Endothelial cell of umbilical vein (primary cell): ENCODE measurements around the gene TNPO3. TPM values are rescaled to one million over a fixed set of nuclear protein-coding genes. Genes with fewer than 3 reads are reported as not detected.

ENCODE experiments used
- BruUV-seq: library from RNA; stranded (reverse); fragments of 400-500 nt; replicated peaks from 2 replicates; lab custom pipeline; 2021; lab: Mats Ljungman, UMichigan
- CTCF ChIA-PET: fragments of 300-600, 350-600 bp; sonication (Branson Sonifier 250); formaldehyde crosslinking; loops from one replicate; lab custom pipeline; 2021; ENCODE audit warnings: antibody characterized with exemption, inconsistent platforms; lab: Charles Lee
- POLR2A ChIA-PET: fragments of 300-600, 350-600 bp; sonication (Branson Sonifier 250); formaldehyde crosslinking; loops from one replicate; lab custom pipeline; 2021; ENCODE audit warnings: antibody characterized with exemption, inconsistent platforms; lab: Charles Lee
- DNase-seq: peaks from one replicate; pipeline ENCODE4 v3.0.0-alpha.2; 2011; ENCODE audit warnings: low read depth, low spot score
- FAIRE-seq: peaks from 2 replicates; lab custom pipeline; 2011; peaks lifted over from hg19 to GRCh38; lab: Jason Lieb, UNC
- H2AFZ ChIP-seq: 2 replicates; pipeline ENCODE4 v1.6.0; 2012; ENCODE audit warnings: low read depth, low read length, control low read depth, inconsistent platforms
- H3K27ac ChIP-seq: 2 replicates; pipeline ENCODE4 v1.5.1; 2011; ENCODE audit warnings: low read depth, mild to moderate bottlenecking, control low read depth, low read length, moderate library complexity; ENCODE audit not compliant: insufficient read depth
- H3K27me3 ChIP-seq, 2 experiments: 2 replicates each; pipeline versions ENCODE4 v1.6.0 to v1.6.1; 2011; ENCODE audit warnings: low read length in 2 of 2, mixed read lengths in 1 of 2; ENCODE audit not compliant: control insufficient read depth in 2 of 2, insufficient read depth in 2 of 2
- H3K36me3 ChIP-seq, 2 experiments: 2 replicates in 1 of 2; 3 replicates in 1 of 2; pipeline ENCODE4 v1.5.1; 2011; ENCODE audit warnings: low read length in 2 of 2, mild to moderate bottlenecking in 1 of 2, moderate library complexity in 1 of 2; ENCODE audit not compliant: control insufficient read depth in 2 of 2, insufficient read depth in 2 of 2; ENCODE audit errors: extremely low read depth in 1 of 2
- H3K4me1 ChIP-seq: 3 replicates; pipeline ENCODE4 v1.5.1; 2011; ENCODE audit warnings: mild to moderate bottlenecking, low read length; ENCODE audit not compliant: control insufficient read depth, insufficient read depth; ENCODE audit errors: extremely low read depth
- H3K4me2 ChIP-seq: 2 replicates; pipeline ENCODE4 v1.6.1; 2011; ENCODE audit warnings: low read length, control low read depth, mixed read lengths; ENCODE audit not compliant: insufficient read depth
- H3K4me3 ChIP-seq, 3 experiments: fragments of 200-600 bp in 1 of 3; sonication (generic), shearing (Covaris generic) in 1 of 3; replicated peaks in 1 of 3; 2 replicates each; pipeline ENCODE4 v1.5.1; 2011 to 2016; ENCODE audit warnings: control low read depth in 3 of 3, low read length in 3 of 3, mild to moderate bottlenecking in 2 of 3, inconsistent platforms in 1 of 3, low read depth in 1 of 3, moderate library complexity in 1 of 3; ENCODE audit not compliant: insufficient read depth in 1 of 3
- H3K79me2 ChIP-seq: 2 replicates; pipeline ENCODE4 v1.6.0; 2012; ENCODE audit warnings: low read length, inconsistent platforms; ENCODE audit not compliant: control insufficient read depth, insufficient read depth
- H3K9ac ChIP-seq: replicated peaks from 2 replicates; pipeline ENCODE3; 2011; ENCODE audit warnings: low read length, control low read depth; ENCODE audit not compliant: insufficient read depth; ENCODE audit errors: extremely low read depth
- H3K9me1 ChIP-seq: replicated peaks from 3 replicates; pipeline ENCODE4 v1.6.0; 2011; ENCODE audit warnings: mild to moderate bottlenecking, low read length; ENCODE audit not compliant: control insufficient read depth, insufficient read depth; ENCODE audit errors: extremely low read depth
- H3K9me3 ChIP-seq: replicated peaks from 2 replicates; pipeline ENCODE4 v1.5.1; 2012; ENCODE audit warnings: low read length, inconsistent platforms; ENCODE audit not compliant: control insufficient read depth, insufficient read depth
- H4K20me1 ChIP-seq: replicated peaks from 2 replicates; pipeline ENCODE3; 2011; ENCODE audit warnings: mild to moderate bottlenecking, low read length; ENCODE audit not compliant: control insufficient read depth, insufficient read depth; ENCODE audit errors: extremely low read depth
- CTCF ChIP-seq, 2 donors: IDR thresholded peaks; 1 replicate in 1 of 2; 2 replicates in 1 of 2; pipeline ENCODE4 v1.5.1; 2011; ENCODE audit warnings: low read length in 2 of 2, mild to moderate bottlenecking in 2 of 2, moderate library complexity in 2 of 2, control low read depth in 1 of 2, inconsistent platforms in 1 of 2, low read depth in 1 of 2; ENCODE audit not compliant: insufficient read depth in 1 of 2; ENCODE audit errors: extremely low read depth in 1 of 2
- EZH2 ChIP-seq: IDR thresholded peaks from 2 replicates; pipeline ENCODE4 v1.6.1; 2012; ENCODE audit warnings: borderline replicate concordance, low read depth, mild to moderate bottlenecking, moderate library complexity, low read length, inconsistent platforms; ENCODE audit not compliant: severe bottlenecking
- FOS ChIP-seq: IDR thresholded peaks from 2 replicates; pipeline ENCODE4 v1.6.1; 2011; ENCODE audit warnings: mild to moderate bottlenecking, low read length, moderate library complexity, borderline replicate concordance; ENCODE audit not compliant: insufficient read depth
- GATA2 ChIP-seq: IDR thresholded peaks from 2 replicates; pipeline ENCODE4 v1.7.0; 2011; ENCODE audit warnings: low read depth, mild to moderate bottlenecking, moderate library complexity, mixed read lengths, low read length; ENCODE audit not compliant: insufficient read length, insufficient read depth
- JUN ChIP-seq: IDR thresholded peaks from 2 replicates; pipeline ENCODE4 v1.6.1; 2011; ENCODE audit warnings: borderline replicate concordance, low read depth; ENCODE audit not compliant: insufficient read length, insufficient read depth
- MYC ChIP-seq: IDR thresholded peaks from one replicate; pipeline ENCODE4 v1.6.1; 2011; ENCODE audit warnings: mild to moderate bottlenecking, low read depth, low read length
- POLR2A ChIP-seq: IDR thresholded peaks from 2 replicates; pipeline ENCODE4 v1.6.1; 2012; ENCODE audit warnings: low read depth, mild to moderate bottlenecking, control low read depth, low read length
- POLR2AphosphoS5 ChIP-seq: IDR thresholded peaks from 2 replicates; pipeline ENCODE4 v1.6.1; 2012; ENCODE audit warnings: low read depth, mild to moderate bottlenecking, control low read depth, low read length, moderate library complexity; ENCODE audit not compliant: insufficient read depth
- dilution Hi-C: fragments of 300-500 bp; cut with MboI; formaldehyde crosslinking; loops from one replicate; pipeline ENCODE4 v1.15.0; 2019; ENCODE audit warnings: low sequenced_read_pairs; ENCODE audit not compliant: extremely low pct_ligation_motif_present
- intact Hi-C: fragments of 100-400 bp; cut with micrococcal nuclease; formaldehyde crosslinking; loops from one replicate; pipeline ENCODE4 v1.10.0; 2022
- polyA plus RNA-seq, 4 experiments: library from polyadenylated mRNA; depleted of rRNA in 3 of 4; stranded (reverse) in 3 of 4; unstranded in 1 of 4; fragments of >200 nt; gene quantifications; 2 replicates each; pipeline versions ENCODE4 v1.2.1 to v1.2.3, GENCODE V29; 2011 to 2012; ENCODE audit warnings: missing spikeins in 1 of 4
- total RNA-seq: library from RNA; stranded (reverse); gene quantifications from 2 replicates; pipeline ENCODE4 v1.2.3, GENCODE V29; 2021
- TF ChIP-seq, protein P1 (sequence below): IDR thresholded peaks from 2 replicates; pipeline ENCODE4 v1.6.1; 2011; ENCODE audit not compliant: insufficient read depth, insufficient read length

The TNPO3 gene
- total and polyA plus RNA-seq, 2 donors (not counting 3 experiments of a cell fraction or from before 2014, with no cell fraction given): 29.0 to 46.9 TPM

GRCh38 chr7:129047761-129048160 is 7.2 kb downstream of the TNPO3 start:
- DNase-seq (no peak), FAIRE-seq (no peak)
- H3K4me3 ChIP-seq: no peak overlapping the region
- H2AFZ ChIP-seq: no peak overlapping the region
- H3K36me3 ChIP-seq: no peaks in the 10 kb centered on the region
- no peak overlapping the region for H3K9ac ChIP-seq
- intact Hi-C loops (no loop called here), dilution Hi-C loops (no loop called here)
- H3K9me3 ChIP-seq: no peaks in the 10 kb centered on the region
- H3K4me1 ChIP-seq: peaks cover under 1% of the 10 kb centered on the region
- POLR2A ChIA-PET: no interaction called here
- BruUV-seq: no TSS peak
- H3K27me3 ChIP-seq: no peaks in the 10 kb centered on the region
- peaks cover 9% of the 10 kb centered on the region for H4K20me1 ChIP-seq
- no peak overlapping the region for H3K4me2 ChIP-seq
- H3K79me2 ChIP-seq: peaks cover 94% of the 10 kb centered on the region
- CTCF ChIA-PET: interaction anchor here (1.2 kb wide), 1 partner anchor 44 kb away, joined by 5 read pairs; no protein-coding TSS in a partner anchor
- TF ChIP-seq POLR2A: no peak
- no peak overlapping the region for H3K27ac ChIP-seq
- no peaks in the 10 kb centered on the region for H3K9me1 ChIP-seq

- no TSS peak for BruUV-seq
- no peak overlapping the region for H3K4me2 ChIP-seq
These were observed 9.2 kb downstream of the TNPO3 start for GRCh38 chr7:129045682-129046081.

More at GRCh38 chr7:129045682-129046081, 9.2 kb downstream of the TNPO3 start:
- CTCF ChIA-PET: no interaction called here
- DNase-seq (no peak), FAIRE-seq (no peak)
- TF ChIP-seq MYC (no peak), GATA2 (no peak), JUN (no peak), EZH2 (no peak), CTCF (IDR thresholded peaks at IDR 0.05; ENCODE audit: extremely low read depth in 1 of 2, insufficient read depth in 1 of 2, low read depth in 1 of 2, low read length in 2 of 2) (no peak), POLR2AphosphoS5 (no peak), FOS (no peak), POLR2A (no peak)
- TF ChIP-seq, protein P1, sequence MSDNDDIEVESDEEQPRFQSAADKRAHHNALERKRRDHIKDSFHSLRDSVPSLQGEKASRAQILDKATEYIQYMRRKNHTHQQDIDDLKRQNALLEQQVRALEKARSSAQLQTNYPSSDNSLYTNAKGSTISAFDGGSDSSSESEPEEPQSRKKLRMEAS: no peak
- peaks cover 94% of the 10 kb centered on the region for H3K79me2 ChIP-seq
- H2AFZ ChIP-seq: no peak overlapping the region
- peaks cover 12% of the 10 kb centered on the region for H3K4me1 ChIP-seq
- H3K4me3 ChIP-seq: no peak overlapping the region
- POLR2A ChIA-PET: no interaction called here
- H3K9ac ChIP-seq: no peak overlapping the region
- no peaks in the 10 kb centered on the region for H3K27me3 ChIP-seq
- no peaks in the 10 kb centered on the region for H3K36me3 ChIP-seq
- no peaks in the 10 kb centered on the region for H3K9me1 ChIP-seq
- intact Hi-C loops (no loop called here), dilution Hi-C loops (no loop called here)
- no peak overlapping the region for H3K27ac ChIP-seq
- no peaks in the 10 kb centered on the region for H3K9me3 ChIP-seq
- peaks cover 12% of the 10 kb centered on the region for H4K20me1 ChIP-seq
